Right atrium auricular region (tissue), 2 donors: ENCODE measurements around the gene STK38L. TPM values are rescaled to one million over a fixed set of nuclear protein-coding genes. Genes with fewer than 3 reads are reported as not detected.
A peak's percentile ranks its signal among the peaks of the same experiment; 100 is the strongest.

Source experiments
- DNase-seq: peaks from one replicate; pipeline ENCODE4 v3.0.0-alpha.2; 2019; ENCODE audit warnings: low spot score
- H3K27ac ChIP-seq, 2 donors: fragments of 200-600 bp; sonication (generic); 1 replicate in 1 of 2; 2 replicates in 1 of 2; pipeline ENCODE4 v1.5.1; 2016 to 2019
- H3K27me3 ChIP-seq, 2 donors: fragments of 200-600 bp; sonication (generic); one replicate each; pipeline versions ENCODE4 v1.5.1 to v1.6.0; 2017 to 2019
- H3K36me3 ChIP-seq: fragments of 200-600 bp; sonication (generic); one replicate; pipeline ENCODE4 v1.5.1; 2016
- H3K4me1 ChIP-seq, 2 donors: fragments of 200-600 bp; sonication (generic); one replicate each; pipeline versions ENCODE4 v1.5.1 to v1.6.0; 2017 to 2019
- H3K4me3 ChIP-seq, 2 donors: fragments of 200-600 bp; sonication (generic); 1 replicate in 1 of 2; 2 replicates in 1 of 2; pipeline ENCODE4 v1.5.1; 2017 to 2019; ENCODE audit warnings: mild to moderate bottlenecking in 1 of 2, moderate library complexity in 1 of 2
- H3K9me3 ChIP-seq, 2 donors: fragments of 200-600 bp; sonication (generic); one replicate each; pipeline ENCODE4 v1.5.1; 2019
- total RNA-seq, 2 donors: library from RNA; depleted of rRNA; stranded (reverse); fragments of >200 nt; gene quantifications; one replicate each; pipeline ENCODE4 v1.1.0, GENCODE V29; 2016
- TF ChIP-seq, protein P1 (sequence below), 2 donors: fragments of 200-600 bp; sonication (generic); IDR thresholded peaks; one replicate each; pipeline ENCODE4 v1.5.1; 2019; ENCODE audit warnings: antibody characterized with exemption in 2 of 2

Gene STK38L
- total RNA-seq, 2 donors from 2014 or later, result 65.9 to 93.2 TPM

GRCh38 chr12:27330846-27331245 is 86.8 kb downstream of the STK38L start:
- no peak overlapping the region for H3K4me3 ChIP-seq
- TF ChIP-seq, protein P1, sequence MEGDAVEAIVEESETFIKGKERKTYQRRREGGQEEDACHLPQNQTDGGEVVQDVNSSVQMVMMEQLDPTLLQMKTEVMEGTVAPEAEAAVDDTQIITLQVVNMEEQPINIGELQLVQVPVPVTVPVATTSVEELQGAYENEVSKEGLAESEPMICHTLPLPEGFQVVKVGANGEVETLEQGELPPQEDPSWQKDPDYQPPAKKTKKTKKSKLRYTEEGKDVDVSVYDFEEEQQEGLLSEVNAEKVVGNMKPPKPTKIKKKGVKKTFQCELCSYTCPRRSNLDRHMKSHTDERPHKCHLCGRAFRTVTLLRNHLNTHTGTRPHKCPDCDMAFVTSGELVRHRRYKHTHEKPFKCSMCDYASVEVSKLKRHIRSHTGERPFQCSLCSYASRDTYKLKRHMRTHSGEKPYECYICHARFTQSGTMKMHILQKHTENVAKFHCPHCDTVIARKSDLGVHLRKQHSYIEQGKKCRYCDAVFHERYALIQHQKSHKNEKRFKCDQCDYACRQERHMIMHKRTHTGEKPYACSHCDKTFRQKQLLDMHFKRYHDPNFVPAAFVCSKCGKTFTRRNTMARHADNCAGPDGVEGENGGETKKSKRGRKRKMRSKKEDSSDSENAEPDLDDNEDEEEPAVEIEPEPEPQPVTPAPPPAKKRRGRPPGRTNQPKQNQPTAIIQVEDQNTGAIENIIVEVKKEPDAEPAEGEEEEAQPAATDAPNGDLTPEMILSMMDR (IDR thresholded peaks at IDR 0.05), result no peak
- peaks cover 19% of the 10 kb centered on the region for H3K36me3 ChIP-seq
- H3K27ac ChIP-seq, result no peak overlapping the region
- no peak for DNase-seq
- peaks cover 0 to 18% of the 10 kb centered on the region in 2 donors for H3K4me1 ChIP-seq
- H3K27me3 ChIP-seq, result no peaks in the 10 kb centered on the region
- no peaks in the 10 kb centered on the region for H3K9me3 ChIP-seq

DNA sequence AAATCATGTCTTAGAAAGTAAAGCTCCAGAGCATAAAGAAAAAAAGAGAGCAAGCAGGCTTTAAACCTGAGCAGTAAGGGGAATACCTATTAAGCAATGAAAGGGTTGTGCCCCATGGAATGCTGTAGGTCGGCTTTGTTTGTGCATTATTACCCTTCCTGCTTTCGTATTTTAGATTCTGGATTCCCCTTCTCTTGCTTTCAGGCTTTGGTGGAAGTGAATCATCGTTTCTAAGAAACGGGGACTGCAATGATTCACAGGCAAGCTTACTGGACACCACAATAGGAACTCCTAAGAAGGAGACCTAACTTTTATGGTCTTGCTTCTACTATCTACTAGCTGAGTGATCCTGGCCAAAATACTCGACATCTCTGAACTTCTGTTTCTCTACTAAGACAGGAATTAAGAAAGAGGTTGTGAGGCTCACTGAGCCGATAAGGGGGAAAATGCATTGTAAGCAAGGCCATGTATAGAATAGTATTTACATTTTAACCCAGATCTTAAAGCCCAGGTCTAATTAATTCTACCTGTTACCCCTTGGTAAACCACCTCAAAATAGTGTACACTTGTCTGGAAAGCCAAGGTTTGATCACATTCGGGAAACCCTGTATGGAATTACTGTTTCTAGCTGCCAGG is 87.3 kb downstream of the STK38L start:
- no peak overlapping the region for H3K27ac ChIP-seq
- peaks cover 15% of the 10 kb centered on the region for H3K36me3 ChIP-seq
- H3K4me1 ChIP-seq, result peaks cover 0 to 18% of the 10 kb centered on the region in 2 donors
- no peak for DNase-seq
- no peak overlapping the region for H3K4me3 ChIP-seq
- TF ChIP-seq, protein P1 (IDR thresholded peaks at IDR 0.05), result no peak
- H3K9me3 ChIP-seq, result no peaks in the 10 kb centered on the region
- H3K27me3 ChIP-seq, result no peaks in the 10 kb centered on the region

GRCh38 chr12:27331927-27332324 is 87.8 kb downstream of the STK38L start:
- TF ChIP-seq, protein P1 (IDR thresholded peaks at IDR 0.05), result no peak
- Histone ChIP-seq H3K27me3 (no peaks in the 10 kb centered on the region), H3K4me3 (no peak overlapping the region), H3K9me3 (no peaks in the 10 kb centered on the region), H3K36me3 (peaks cover 10% of the 10 kb centered on the region), H3K27ac (no peak overlapping the region), H3K4me1 (peaks cover 0 to 18% of the 10 kb centered on the region in 2 donors)
- no peak for DNase-seq

- no peak for DNase-seq
- Histone ChIP-seq H3K4me1 (peaks cover 0 to 18% of the 10 kb centered on the region in 2 donors), H3K36me3 (peaks cover 6% of the 10 kb centered on the region), H3K9me3 (no peaks in the 10 kb centered on the region), H3K4me3 (peak overlapping the region; percentile 54 to 74), H3K27me3 (no peaks in the 10 kb centered on the region), H3K27ac (peak overlapping the region in 1 of 2 donors; percentile 28)
- TF ChIP-seq, protein P1 (IDR thresholded peaks at IDR 0.05), result no peak
These were observed 88.3 kb downstream of the STK38L start for GRCh38 chr12:27332407-27332713.

DNA sequence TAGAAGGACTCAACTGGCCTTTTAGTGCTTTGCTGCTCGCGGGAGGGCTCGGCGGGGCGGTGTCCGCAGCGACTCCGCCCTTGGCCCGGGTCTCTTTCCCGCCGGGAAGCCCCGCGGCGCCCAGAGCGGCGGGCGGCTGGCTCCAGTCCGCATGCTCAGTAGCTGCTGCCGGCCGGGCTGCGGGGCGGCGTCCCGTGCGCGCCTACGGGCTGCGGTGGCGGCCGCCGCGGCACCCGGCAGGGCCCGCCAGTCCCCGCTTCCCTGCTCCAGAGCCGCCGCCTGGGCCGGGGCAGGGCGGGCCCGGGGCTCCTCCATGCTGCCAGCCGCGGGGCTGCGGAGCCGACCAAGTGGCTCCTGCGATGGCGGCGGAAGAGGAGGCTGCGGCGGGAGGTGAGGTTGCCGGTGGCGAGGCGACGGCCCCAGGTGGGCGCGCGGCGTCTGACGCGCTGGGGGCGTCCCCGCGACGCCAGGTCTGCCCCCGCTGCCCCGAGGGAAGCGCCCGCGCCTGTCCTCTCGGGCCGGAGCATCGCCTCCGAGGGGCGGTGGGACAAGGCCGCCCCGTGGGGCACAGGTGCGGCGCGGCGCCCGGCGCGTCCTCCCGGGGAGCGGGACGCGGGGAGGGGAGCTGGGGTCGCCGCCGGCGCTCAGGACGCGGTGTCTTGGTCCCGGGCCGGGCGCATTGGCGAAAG is 88.8 kb downstream of the STK38L start, which contains the start of gene BMAL2:
Gene BMAL2 (plus strand): TSS at position 123 of the 689 bp plus-strand sequence. CDS start 237 bp downstream, at position 360.
- TF ChIP-seq, protein P1 (IDR thresholded peaks at IDR 0.05), result no peak
- Histone ChIP-seq H3K9me3 (no peaks in the 10 kb centered on the region), H3K27ac (peak within 1 kb of the TSS in 1 of 2 donors; percentile 32), H3K36me3 (peaks cover under 1% of the 10 kb centered on the region), H3K4me1 (peaks cover 0 to 18% of the 10 kb centered on the region in 2 donors), H3K27me3 (no peaks in the 10 kb centered on the region), H3K4me3 (peak within 1 kb of the TSS; percentile 54 to 74)
- no peak for DNase-seq
